ENCODE measurements around the gene ANKFN1.

Gene ANKFN1

DNA sequence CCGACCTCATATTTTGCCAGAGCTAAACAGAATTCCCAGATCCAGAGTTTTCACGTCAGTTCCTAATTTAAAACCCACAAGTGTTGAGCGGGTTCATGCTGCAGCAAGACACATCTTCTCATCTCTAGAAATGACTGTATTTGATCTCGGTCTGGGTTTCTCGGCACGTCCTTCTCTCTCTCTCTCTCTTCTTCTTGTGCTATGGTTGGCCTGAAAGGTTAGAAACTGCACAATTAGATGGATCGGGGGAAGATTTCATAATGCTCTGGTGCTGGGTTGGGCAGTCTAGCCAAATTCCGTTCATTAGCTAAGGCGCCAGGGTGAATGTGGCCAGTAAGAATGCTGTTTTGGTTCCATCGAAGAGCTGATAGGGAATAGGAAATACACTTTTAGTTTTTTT is 281.3 kb downstream of the ANKFN1 start:
- no peak overlapping the region for H3K27ac Mint-ChIP-seq
- H3K27me3 Mint-ChIP-seq: peaks cover 5% of the 10 kb centered on the region
- no peak overlapping the region for H3K4me3 Mint-ChIP-seq
- no peaks in the 10 kb centered on the region for H3K9me3 Mint-ChIP-seq (ENCODE audit: low read depth)
- no peaks in the 10 kb centered on the region for H3K36me3 Mint-ChIP-seq
- H3K4me1 Mint-ChIP-seq (ENCODE audit: low read depth): no peaks in the 10 kb centered on the region

DNA sequence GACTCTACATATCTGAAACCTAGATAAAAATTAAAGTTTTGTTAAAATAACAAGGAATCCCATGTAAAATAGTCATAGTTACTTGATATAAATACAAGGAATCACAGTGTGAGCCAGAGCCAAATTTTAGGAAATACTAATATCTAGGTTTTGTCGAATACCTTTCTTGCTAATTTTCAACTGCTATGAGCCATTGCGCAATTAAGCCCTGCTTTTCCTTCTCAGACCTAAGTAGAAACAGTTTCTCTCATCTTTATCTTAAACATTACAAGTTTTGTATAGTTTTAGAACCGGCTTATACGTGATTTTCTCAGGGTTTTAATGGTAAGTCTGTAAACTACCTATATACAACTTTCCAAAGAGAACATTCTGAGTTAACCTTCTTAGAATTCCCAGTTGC is 282.9 kb downstream of the ANKFN1 start:
- Mint-ChIP-seq H3K4me3 (no peak overlapping the region), H3K9me3 (ENCODE audit: low read depth) (no peaks in the 10 kb centered on the region), H3K4me1 (ENCODE audit: low read depth) (no peaks in the 10 kb centered on the region), H3K27ac (no peak overlapping the region), H3K36me3 (no peaks in the 10 kb centered on the region), H3K27me3 (peaks cover 5% of the 10 kb centered on the region)

DNA sequence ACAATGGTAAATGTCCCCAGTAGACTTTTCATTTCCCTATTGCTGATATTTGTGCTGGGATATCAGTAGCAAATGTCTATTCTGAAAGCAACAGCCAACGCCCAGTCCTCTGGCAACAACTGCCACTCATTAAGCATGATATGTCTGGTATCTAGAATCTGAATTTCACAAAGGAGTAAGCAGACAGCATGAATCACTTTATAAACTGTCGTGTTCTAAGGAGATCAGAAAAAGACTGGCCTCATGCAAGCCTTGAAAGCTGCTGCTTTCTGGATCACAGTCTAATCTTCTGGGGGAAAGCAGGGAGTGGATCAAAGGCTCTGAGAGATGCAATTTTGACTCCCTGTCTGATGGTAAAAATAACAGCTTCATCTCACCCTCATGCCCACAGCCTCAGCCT is 287.1 kb downstream of the ANKFN1 start:
- no peak overlapping the region for H3K4me3 Mint-ChIP-seq
- no peaks in the 10 kb centered on the region for H3K9me3 Mint-ChIP-seq (ENCODE audit: low read depth)
- H3K27ac Mint-ChIP-seq: no peak overlapping the region
- no peaks in the 10 kb centered on the region for H3K36me3 Mint-ChIP-seq
- H3K27me3 Mint-ChIP-seq: no peaks in the 10 kb centered on the region
- no peaks in the 10 kb centered on the region for H3K4me1 Mint-ChIP-seq (ENCODE audit: low read depth)

DNA sequence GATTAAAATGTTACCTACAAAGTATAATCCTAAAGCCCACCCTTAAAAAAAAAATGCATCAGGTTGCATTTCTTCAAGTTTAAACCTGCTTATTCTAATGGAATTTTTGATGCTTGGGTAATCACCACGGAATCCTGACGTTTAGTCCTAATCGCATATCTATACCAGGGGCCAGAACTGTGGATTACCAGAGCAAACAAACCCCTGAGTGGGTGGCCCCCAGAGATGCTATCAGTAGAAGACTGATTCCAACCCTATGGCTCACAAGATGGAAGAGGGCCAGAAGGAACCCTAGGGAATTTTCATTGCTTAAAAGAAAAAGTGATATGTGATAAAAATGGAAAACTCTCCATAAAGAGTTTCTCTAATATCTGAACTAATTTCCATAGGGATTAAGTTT is 288.0 kb downstream of the ANKFN1 start:
- no peaks in the 10 kb centered on the region for H3K9me3 Mint-ChIP-seq (ENCODE audit: low read depth)
- H3K27me3 Mint-ChIP-seq: no peaks in the 10 kb centered on the region
- H3K4me1 Mint-ChIP-seq (ENCODE audit: low read depth): no peaks in the 10 kb centered on the region
- H3K27ac Mint-ChIP-seq: no peak overlapping the region
- no peaks in the 10 kb centered on the region for H3K36me3 Mint-ChIP-seq
- no peak overlapping the region for H3K4me3 Mint-ChIP-seq

DNA sequence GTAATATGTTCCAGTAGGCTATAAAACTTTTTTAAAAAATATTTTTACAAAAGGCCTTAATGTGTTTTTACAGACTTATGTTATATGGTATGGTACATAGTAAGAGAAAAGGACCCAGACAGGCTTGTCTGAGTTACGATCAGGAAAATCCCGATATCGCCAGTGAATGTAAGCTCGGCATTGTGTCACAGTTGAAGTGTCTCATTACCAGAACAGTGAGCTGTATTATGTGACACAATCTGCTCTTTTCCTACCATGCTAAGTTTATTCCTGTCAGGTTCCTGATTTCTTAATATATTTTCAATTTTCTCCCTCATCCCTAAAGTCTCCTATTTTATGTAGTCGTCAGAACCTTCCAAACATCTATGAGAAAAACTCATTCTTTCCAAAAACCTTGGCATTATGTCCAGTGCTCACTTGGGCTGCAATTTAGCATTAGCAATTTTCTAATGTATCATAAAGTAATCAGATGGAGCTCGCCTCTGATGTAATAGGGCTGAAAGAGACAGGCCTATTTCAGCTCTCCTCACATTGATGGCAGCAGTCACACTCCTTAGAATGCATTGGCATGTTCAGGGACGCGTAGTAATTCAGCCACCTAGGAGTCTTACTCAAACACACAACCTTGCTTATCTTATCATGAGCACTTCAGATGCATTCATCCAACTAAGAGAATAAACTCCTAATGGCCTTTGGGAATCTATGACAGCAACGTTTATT is 292.6 kb downstream of the ANKFN1 start:
- Mint-ChIP-seq H3K27ac (no peak overlapping the region), H3K4me3 (no peak overlapping the region), H3K4me1 (ENCODE audit: low read depth) (no peaks in the 10 kb centered on the region), H3K36me3 (no peaks in the 10 kb centered on the region), H3K27me3 (no peaks in the 10 kb centered on the region), H3K9me3 (ENCODE audit: low read depth) (no peaks in the 10 kb centered on the region)

DNA sequence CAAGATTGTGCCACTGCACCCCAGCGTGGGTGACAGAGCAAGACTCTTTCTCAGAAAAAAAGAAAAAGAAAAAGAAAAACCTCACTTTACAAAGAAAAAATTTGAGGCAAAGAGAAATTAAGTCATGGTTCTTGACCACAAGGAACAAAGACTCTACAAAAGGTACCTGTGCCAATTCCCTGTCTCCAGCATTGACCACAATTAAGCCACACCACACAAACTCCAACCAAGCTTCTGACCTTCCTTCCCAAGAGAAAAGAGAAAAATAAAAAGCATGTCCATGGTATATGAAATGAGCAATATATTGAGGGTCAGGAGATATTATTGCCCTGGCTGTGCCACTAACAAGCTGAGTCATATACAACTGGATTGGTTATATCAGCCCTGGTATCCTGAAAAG is 293.9 kb downstream of the ANKFN1 start:
- no peak overlapping the region for H3K27ac Mint-ChIP-seq
- H3K27me3 Mint-ChIP-seq: peaks cover 3% of the 10 kb centered on the region
- H3K4me1 Mint-ChIP-seq (ENCODE audit: low read depth): no peaks in the 10 kb centered on the region
- H3K4me3 Mint-ChIP-seq: no peak overlapping the region
- no peaks in the 10 kb centered on the region for H3K9me3 Mint-ChIP-seq (ENCODE audit: low read depth)
- H3K36me3 Mint-ChIP-seq: no peaks in the 10 kb centered on the region

DNA sequence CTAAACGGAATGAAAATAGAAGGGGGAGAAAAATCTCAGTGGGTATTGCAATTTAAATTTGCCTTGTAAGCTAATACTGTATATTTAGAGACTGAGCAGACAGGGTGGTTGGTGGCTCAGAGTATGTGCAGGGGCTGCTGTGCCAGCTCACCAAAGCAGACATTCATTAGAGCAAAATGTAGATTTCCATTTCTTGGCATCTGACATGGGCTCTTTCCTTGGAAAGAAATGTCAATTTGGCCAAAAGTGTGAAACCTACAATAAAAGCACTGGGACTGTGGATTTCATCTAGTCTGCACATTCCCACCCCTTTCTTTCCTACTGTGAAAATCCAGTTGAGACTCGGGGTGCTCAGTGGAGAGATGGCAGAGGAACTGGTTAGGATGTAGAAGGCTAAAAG is 295.1 kb downstream of the ANKFN1 start:
- H3K27ac Mint-ChIP-seq: no peak overlapping the region
- no peaks in the 10 kb centered on the region for H3K4me1 Mint-ChIP-seq (ENCODE audit: low read depth)
- peaks cover 5% of the 10 kb centered on the region for H3K27me3 Mint-ChIP-seq
- H3K36me3 Mint-ChIP-seq: no peaks in the 10 kb centered on the region
- H3K9me3 Mint-ChIP-seq (ENCODE audit: low read depth): no peaks in the 10 kb centered on the region
- no peak overlapping the region for H3K4me3 Mint-ChIP-seq

DNA sequence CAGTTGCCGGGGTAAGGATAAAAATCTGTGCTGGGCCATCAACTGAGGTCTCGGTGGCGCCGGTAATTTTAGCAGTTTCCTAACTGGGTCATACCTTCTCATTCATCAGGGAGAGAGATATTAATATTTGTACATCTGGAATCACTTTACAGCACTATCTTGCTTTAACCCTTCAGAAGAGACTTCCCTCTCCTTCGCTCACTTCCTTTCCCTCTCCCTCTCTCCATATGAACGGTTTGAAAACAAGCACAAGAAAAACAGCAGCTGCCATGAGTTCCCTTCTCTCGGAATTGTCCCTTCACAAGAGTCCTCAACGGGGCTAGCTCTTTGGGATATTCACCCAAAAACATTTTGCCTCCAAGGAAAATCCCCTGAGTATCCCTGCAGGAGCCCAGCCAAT is 295.9 kb downstream of the ANKFN1 start:
- no peak overlapping the region for H3K4me3 Mint-ChIP-seq
- H3K36me3 Mint-ChIP-seq: no peaks in the 10 kb centered on the region
- H3K4me1 Mint-ChIP-seq (ENCODE audit: low read depth): no peaks in the 10 kb centered on the region
- no peaks in the 10 kb centered on the region for H3K9me3 Mint-ChIP-seq (ENCODE audit: low read depth)
- H3K27me3 Mint-ChIP-seq: peaks cover 8% of the 10 kb centered on the region
- no peak overlapping the region for H3K27ac Mint-ChIP-seq

DNA sequence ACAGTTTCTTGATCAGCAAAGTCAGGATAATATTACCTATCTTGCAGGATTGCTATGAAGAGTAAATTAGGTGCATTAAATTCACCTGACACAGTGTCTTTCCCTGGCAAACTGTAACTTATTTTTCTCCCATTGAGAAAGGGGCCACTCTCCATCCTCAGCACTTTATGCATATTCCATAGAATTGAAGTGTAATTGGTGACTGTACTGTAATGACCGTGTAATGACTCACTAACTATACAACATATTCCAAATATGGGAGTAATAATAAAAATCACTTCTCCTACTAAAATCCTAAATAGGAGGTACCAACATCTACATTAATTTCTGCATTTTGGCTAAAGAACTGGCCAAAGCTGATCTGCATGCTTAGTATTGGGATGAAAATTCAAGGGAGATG is 298.4 kb downstream of the ANKFN1 start:
- H3K9me3 Mint-ChIP-seq (ENCODE audit: low read depth): no peaks in the 10 kb centered on the region
- no peaks in the 10 kb centered on the region for H3K4me1 Mint-ChIP-seq (ENCODE audit: low read depth)
- no peak overlapping the region for H3K4me3 Mint-ChIP-seq
- no peak overlapping the region for H3K27ac Mint-ChIP-seq
- no peaks in the 10 kb centered on the region for H3K36me3 Mint-ChIP-seq
- peaks cover 12% of the 10 kb centered on the region for H3K27me3 Mint-ChIP-seq

DNA sequence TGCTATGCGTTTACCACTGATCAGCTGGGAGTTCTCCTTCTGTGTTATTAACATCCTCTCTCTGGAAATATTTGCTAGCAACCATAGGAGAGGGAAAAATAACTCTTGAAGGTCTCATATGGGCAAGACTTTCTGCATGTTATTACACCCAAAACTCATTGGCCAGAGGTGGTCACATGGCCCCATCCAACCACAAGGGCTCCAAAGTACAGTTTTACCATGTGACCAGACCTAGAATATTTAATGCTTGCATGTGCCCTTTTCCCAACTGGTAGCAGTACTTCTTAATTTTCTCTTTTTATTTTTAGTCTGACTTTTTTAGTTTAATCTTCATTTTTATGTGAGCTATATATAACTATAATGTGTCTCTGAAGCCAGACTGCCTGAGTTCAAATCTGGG is 299.2 kb downstream of the ANKFN1 start:
- Mint-ChIP-seq H3K4me3 (no peak overlapping the region), H3K36me3 (no peaks in the 10 kb centered on the region), H3K9me3 (ENCODE audit: low read depth) (no peaks in the 10 kb centered on the region), H3K27ac (no peak overlapping the region), H3K4me1 (ENCODE audit: low read depth) (no peaks in the 10 kb centered on the region), H3K27me3 (peaks cover 12% of the 10 kb centered on the region)

DNA sequence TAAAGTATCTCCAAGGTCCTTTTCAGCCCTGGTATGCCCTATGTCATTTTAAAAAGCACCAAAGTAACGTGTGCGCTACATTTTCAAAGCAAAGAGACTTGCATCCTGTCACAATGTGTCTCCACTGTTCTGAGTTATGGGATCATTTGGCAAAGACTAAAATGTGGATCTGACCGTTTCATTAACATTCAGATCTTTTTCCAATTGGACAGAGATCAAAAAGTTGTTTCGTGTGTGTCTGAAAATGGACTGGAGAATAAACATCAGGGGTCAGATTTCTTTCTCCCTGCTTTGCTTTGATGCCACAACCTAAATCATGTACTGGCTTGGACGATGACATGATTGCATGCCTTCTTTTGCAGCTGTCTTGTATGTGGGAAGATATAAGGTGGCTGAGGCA is 304.2 kb downstream of the ANKFN1 start:
- H3K9me3 Mint-ChIP-seq (ENCODE audit: low read depth): no peaks in the 10 kb centered on the region

DNA sequence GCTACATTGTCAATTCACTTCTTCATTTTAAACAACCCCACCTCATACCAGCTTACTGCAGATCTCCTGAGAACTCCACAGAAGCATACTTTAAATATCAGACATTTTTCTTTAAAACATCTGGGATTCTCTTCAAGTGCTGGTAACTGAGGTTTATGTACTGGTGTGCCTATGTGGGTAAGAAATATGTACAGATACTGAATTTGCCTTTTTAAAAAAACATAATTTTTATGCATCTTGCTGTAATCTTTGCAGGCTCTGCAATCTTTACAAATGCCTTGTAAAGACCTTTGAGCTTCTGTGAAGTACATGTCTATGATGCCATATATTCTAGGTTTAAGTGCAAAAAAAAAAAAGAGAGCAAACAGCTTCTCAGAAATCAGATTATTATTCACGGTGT is 312.6 kb downstream of the ANKFN1 start:
- H3K27me3 Mint-ChIP-seq: no peaks in the 10 kb centered on the region
- H3K36me3 Mint-ChIP-seq: no peaks in the 10 kb centered on the region
- H3K4me3 Mint-ChIP-seq: no peak overlapping the region
- no peak overlapping the region for H3K27ac Mint-ChIP-seq
- no peaks in the 10 kb centered on the region for H3K9me3 Mint-ChIP-seq (ENCODE audit: low read depth)
- no peaks in the 10 kb centered on the region for H3K4me1 Mint-ChIP-seq (ENCODE audit: low read depth)

More for the DNA sequence above, 304.2 kb downstream of the ANKFN1 start:
- H3K4me1 Mint-ChIP-seq (ENCODE audit: low read depth): no peaks in the 10 kb centered on the region
- H3K27ac Mint-ChIP-seq: no peak overlapping the region
- H3K36me3 Mint-ChIP-seq: no peaks in the 10 kb centered on the region
- no peak overlapping the region for H3K4me3 Mint-ChIP-seq
- peaks cover 11% of the 10 kb centered on the region for H3K27me3 Mint-ChIP-seq

DNA sequence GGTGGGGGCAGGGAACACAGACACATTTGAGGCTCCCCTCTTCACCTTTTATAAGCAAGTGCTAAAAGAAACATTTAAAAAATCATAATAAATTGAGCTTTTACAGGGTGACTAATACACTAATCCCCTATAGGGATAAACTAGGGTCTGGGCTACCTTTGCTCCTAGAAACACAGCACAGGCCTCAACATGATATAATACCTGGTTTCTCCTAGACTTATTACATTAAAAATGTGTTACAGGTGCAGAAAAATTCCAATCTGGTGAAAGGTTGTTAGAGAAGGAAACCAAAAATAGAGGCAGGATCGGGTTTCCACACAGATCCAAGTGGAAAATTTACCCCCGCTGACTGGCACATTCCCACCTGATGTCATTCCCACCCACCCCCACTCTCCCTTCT is 315.6 kb downstream of the ANKFN1 start:
- Mint-ChIP-seq H3K27ac (no peak overlapping the region), H3K4me3 (no peak overlapping the region), H3K4me1 (ENCODE audit: low read depth) (no peaks in the 10 kb centered on the region), H3K27me3 (no peaks in the 10 kb centered on the region), H3K9me3 (ENCODE audit: low read depth) (peaks cover 7% of the 10 kb centered on the region), H3K36me3 (peaks cover 5% of the 10 kb centered on the region)

DNA sequence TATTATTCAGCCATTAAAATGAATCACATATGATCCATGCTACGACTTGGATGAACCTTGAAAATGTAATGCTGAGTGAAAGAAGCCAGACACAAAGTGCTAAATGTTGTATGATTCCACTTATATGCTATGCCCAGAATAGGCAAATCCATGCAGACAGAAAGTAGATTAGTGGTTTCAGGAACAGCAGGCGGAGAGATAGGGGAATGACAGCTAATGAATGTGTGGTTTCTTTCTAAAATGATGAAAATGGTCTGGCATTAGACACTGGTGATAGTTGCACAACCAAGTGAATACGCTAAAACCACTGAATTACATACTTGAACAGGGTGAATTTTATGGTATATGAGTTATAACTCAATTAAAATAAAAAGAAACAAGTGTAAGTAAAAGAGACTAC is 318.4 kb downstream of the ANKFN1 start:
- H3K36me3 Mint-ChIP-seq: peaks cover 5% of the 10 kb centered on the region
- H3K27ac Mint-ChIP-seq: no peak overlapping the region
- H3K9me3 Mint-ChIP-seq (ENCODE audit: low read depth): peaks cover 10% of the 10 kb centered on the region
- H3K4me3 Mint-ChIP-seq: no peak overlapping the region
- no peaks in the 10 kb centered on the region for H3K27me3 Mint-ChIP-seq
- peaks cover 6% of the 10 kb centered on the region for H3K4me1 Mint-ChIP-seq (ENCODE audit: low read depth)

DNA sequence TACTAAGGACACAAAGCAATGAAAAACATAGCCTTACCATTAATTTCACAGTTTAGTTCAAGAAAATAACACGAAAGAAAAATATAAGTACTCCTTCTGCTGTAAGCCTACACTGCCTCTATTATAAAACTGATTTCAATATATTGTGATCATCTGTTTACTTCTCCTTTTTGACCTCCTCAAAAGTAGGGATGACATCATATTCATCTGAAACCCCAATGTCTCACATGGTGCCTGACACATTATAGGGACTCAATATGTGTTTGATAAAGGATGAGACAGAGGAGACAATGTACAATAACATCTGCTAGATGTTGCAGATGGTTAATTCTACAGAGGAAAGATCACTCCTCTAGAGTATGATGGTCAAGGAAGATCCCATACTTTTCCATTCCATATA is 321.8 kb downstream of the ANKFN1 start:
- Mint-ChIP-seq H3K36me3 (peaks cover 5% of the 10 kb centered on the region), H3K27ac (no peak overlapping the region), H3K27me3 (peaks cover 2% of the 10 kb centered on the region), H3K4me3 (no peak overlapping the region), H3K4me1 (ENCODE audit: low read depth) (peaks cover 6% of the 10 kb centered on the region), H3K9me3 (ENCODE audit: low read depth) (peaks cover 10% of the 10 kb centered on the region)

DNA sequence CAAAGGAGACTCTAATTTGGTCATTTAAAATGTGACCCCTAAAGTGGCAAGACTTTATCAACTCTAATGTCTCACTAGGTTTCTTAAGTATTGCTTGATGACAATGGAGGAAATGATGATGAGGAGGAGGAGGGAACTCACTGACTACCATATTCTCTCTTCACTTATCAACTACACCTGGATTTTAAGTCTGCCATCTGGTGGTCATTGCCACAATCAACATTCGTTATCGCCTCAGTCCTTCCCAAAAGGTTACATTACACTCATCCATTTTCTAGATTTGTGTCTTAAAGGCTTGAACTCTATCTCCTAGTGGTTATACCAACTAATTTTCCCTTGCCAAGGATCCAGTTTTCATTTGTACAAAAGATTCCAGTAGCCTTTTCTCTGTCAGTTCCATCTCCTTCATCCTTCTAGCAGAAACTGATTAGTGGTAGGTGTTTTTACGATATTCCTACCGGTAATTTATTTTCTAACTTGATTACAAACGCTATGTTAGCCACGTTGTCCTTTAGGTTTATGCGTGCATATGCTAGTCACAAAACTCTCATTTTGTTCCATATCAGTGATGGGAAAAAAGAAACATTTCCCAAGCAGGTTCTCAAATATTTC is 325.7 kb downstream of the ANKFN1 start:
- H3K36me3 Mint-ChIP-seq: no peaks in the 10 kb centered on the region
- H3K27me3 Mint-ChIP-seq: peaks cover 2% of the 10 kb centered on the region
- H3K9me3 Mint-ChIP-seq (ENCODE audit: low read depth): peaks cover 3% of the 10 kb centered on the region
- no peak overlapping the region for H3K4me3 Mint-ChIP-seq
- no peak overlapping the region for H3K27ac Mint-ChIP-seq
- H3K4me1 Mint-ChIP-seq (ENCODE audit: low read depth): peaks cover 6% of the 10 kb centered on the region

Measured in activated naive CD8-positive, alpha-beta T cell (primary cell).